ACHN (cell line): Measurements from ENCODE around the gene ABCC12.
"Not testable (repeated sequence)": the region's sequence is repeated elsewhere in the genome, so short reads cannot be mapped to it uniquely, and the experiment has no call there.

Experiments
- DNase-seq: peaks from one replicate; pipeline ENCODE4 v3.0.0-alpha.2; 2015
- in situ Hi-C: cut with HindIII; loops from 2 replicates; pipeline ENCODE4 v1.10.0; 2017; ENCODE audit warnings: low sequenced_read_pairs, low pct_ligation_motif_present, low pct_unique_long_range_greater_than_20kb

Gene ABCC12

GRCh38 chr16:48155926-48156789, at the start of gene ABCC12:
TSS of gene ABCC12 (minus strand) at chr16:48155993. CDS start at chr16:48146424, 9,569 bp downstream.
- in situ Hi-C loops, result no loop called here

GRCh38 chr16:48204825-48205151, 49.0 kb upstream of the ABCC12 start:
- in situ Hi-C loops, result no loop called here
- no peak for DNase-seq

More at GRCh38 chr16:48155926-48156789, at the start of gene ABCC12:
- no peak for DNase-seq

GRCh38 chr16:48203974-48204824, 48.4 kb upstream of the ABCC12 start:
- in situ Hi-C loops, result no loop called here
- DNase-seq, result no peak

GRCh38 chr16:48201515-48202201, 45.9 kb upstream of the ABCC12 start:
- in situ Hi-C loops, result no loop called here
- DNase-seq, result no peak

- DNase-seq, result no peak
- in situ Hi-C loops, result no loop called here
These were observed 41.5 kb upstream of the ABCC12 start for GRCh38 chr16:48197294-48197693.

- no peak for DNase-seq
- in situ Hi-C loops, result no loop called here
These were observed 39.2 kb upstream of the ABCC12 start for GRCh38 chr16:48194828-48195556.

- DNase-seq, result no peak
- in situ Hi-C loops, result no loop called here
These were observed 38.1 kb upstream of the ABCC12 start for GRCh38 chr16:48193846-48194245.

- no peak for DNase-seq
- in situ Hi-C loops, result no loop called here
These were observed 32.8 kb upstream of the ABCC12 start for GRCh38 chr16:48188449-48189102.

GRCh38 chr16:48187779-48188178, 32.0 kb upstream of the ABCC12 start:
- DNase-seq, result no peak
- in situ Hi-C loops, result no loop called here

GRCh38 chr16:48184681-48185080, 28.9 kb upstream of the ABCC12 start:
- DNase-seq, result no peak
- in situ Hi-C loops, result no loop called here

GRCh38 chr16:48182979-48183537, 27.3 kb upstream of the ABCC12 start:
- in situ Hi-C loops, result no loop called here
- no peak for DNase-seq

- in situ Hi-C loops, DNase-seq: not testable (repeated sequence)
These were observed 26.1 kb upstream of the ABCC12 start for GRCh38 chr16:48181746-48182520.

- DNase-seq, result no peak
- in situ Hi-C loops, result no loop called here
These were observed 25.2 kb upstream of the ABCC12 start for GRCh38 chr16:48180868-48181480.

GRCh38 chr16:48176635-48177408, 21.0 kb upstream of the ABCC12 start:
- DNase-seq, result no peak
- in situ Hi-C loops, result no loop called here

GRCh38 chr16:48173889-48174288, 18.1 kb upstream of the ABCC12 start:
- no peak for DNase-seq
- in situ Hi-C loops, result no loop called here

GRCh38 chr16:48172682-48173081, 16.9 kb upstream of the ABCC12 start:
- in situ Hi-C loops, result no loop called here

More at GRCh38 chr16:48172682-48173081, 16.9 kb upstream of the ABCC12 start:
- no peak for DNase-seq
